ENCODE measurements around the gene MIB1.
"Not testable (repeated sequence)": the region's sequence is repeated elsewhere in the genome, so short reads cannot be mapped to it uniquely, and the experiment has no call there.

Gene MIB1

DNA sequence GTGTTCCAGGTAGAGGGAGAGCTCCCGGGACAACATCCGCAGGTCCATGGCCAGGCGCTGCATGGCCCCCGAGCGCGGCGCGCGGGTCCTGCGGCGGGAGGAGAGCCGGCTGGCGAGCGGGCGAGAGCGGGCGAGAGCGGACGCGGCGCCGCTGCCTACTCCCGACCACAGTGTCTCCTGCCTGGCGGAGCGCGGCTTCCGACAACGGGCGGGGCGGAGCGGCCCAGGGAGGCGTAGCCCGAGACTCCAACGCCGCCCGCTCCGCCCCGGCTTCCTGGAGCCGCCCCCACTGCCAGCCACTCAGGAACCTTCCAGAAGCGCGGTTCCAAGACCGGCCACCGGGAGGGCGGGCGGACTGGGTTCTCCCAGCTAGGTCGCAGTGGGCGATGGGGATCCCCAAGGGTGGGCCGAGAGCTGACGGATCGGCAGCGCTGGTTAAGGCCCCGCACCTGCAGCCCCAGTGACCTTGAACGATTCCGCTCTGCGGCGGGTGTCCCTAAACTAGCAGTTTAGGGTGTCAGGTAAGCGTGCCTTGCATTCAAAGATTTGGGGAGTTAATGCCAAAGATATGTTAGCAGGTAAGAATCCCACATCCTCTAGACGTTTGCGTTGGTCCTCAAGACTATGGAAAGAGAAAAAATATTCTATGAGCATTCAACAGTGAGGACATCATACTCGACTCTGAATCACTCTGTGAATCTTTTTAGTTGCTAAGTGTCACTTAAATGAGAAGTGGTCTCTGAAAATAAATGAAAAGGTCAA is 35.8 kb upstream of the MIB1 start, which contains the start of gene ABHD3:
Gene ABHD3 (minus strand): TSS at position 172 of the 762 bp plus-strand sequence. CDS start 109 bp downstream, at position 63.
- H3K27ac ChIP-seq (ENCODE audit: low read depth, low read length) = peak within 1 kb of the TSS; percentile 87
- peak within 1 kb of the TSS; percentile 67 for H3K4me3 ChIP-seq (ENCODE audit: insufficient read depth, low read length, poor library complexity, severe bottlenecking)
- peak within 1 kb of the TSS; percentile 80 for H2AFZ ChIP-seq (ENCODE audit: low read depth, low read length, severe bottlenecking)
- H3K9me3 ChIP-seq (ENCODE audit: insufficient read depth, low read length) = no peaks in the 10 kb centered on the region
- no peak for TF ChIP-seq EZH2phosphoT487 (conservative IDR thresholded peaks at IDR 0.05; ENCODE audit: low read length)
- H3F3A ChIP-seq (ENCODE audit: insufficient read depth) = peaks cover 33% of the 10 kb centered on the region
- H3K79me2 ChIP-seq (ENCODE audit: insufficient read depth, low read length) = peaks cover 41% of the 10 kb centered on the region
- H3K9ac ChIP-seq (ENCODE audit: low read length) = peak within 1 kb of the TSS; percentile 95
- peaks cover 22% of the 10 kb centered on the region; the same call in 1 of the 2 replicates for H3K36me3 ChIP-seq (ENCODE audit: low read length)
- H3K9me2 ChIP-seq (replicated peaks; ENCODE audit: insufficient read depth, low read length) = no peaks in the 10 kb centered on the region
- peak within 1 kb of the TSS; percentile 80 for H3K4me2 ChIP-seq (ENCODE audit: low read depth, low read length, poor library complexity, severe bottlenecking)
- no peaks in the 10 kb centered on the region for H3K27me3 ChIP-seq (ENCODE audit: low read length)
- no peaks in the 10 kb centered on the region for H4K20me1 ChIP-seq (ENCODE audit: low read depth, low read length)

DNA sequence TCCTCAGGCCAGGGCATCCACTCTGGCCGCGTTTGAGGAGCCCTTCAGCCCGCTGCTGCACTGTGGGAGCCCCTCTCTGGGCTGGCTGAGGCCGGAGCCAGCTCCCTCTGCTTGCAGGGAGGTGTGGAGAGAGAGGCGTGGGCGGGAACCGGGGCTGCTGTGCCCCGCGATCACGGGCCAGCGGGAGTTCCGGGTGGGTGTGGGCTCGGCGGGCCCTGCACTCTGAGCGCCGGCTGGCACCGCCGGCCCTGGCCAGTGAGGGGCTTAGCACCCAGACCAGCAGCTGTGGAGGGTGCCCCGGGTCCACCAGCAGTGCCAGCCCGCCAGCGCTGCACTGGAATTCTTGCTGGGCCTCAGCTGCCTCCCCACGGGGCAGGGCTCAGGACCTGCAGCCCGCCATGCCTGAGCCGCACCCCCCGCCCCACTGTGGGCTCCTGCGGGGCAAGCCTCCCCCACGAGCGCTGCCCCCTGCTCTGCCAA is 34.2 kb upstream of the MIB1 start:
- H3K36me3 ChIP-seq (ENCODE audit: low read length) = peaks cover 14% of the 10 kb centered on the region; the same call in 1 of the 2 replicates
- H3K9me3 ChIP-seq (ENCODE audit: insufficient read depth, low read length) = no peaks in the 10 kb centered on the region
- no peak overlapping the region for H3K9ac ChIP-seq (ENCODE audit: low read length)
- no peaks in the 10 kb centered on the region for H4K20me1 ChIP-seq (ENCODE audit: low read depth, low read length)
- H3F3A ChIP-seq (ENCODE audit: insufficient read depth) = peaks cover 25% of the 10 kb centered on the region
- H3K4me2 ChIP-seq (ENCODE audit: low read depth, low read length, poor library complexity, severe bottlenecking) = no peak overlapping the region
- no peak overlapping the region for H3K27ac ChIP-seq (ENCODE audit: low read depth, low read length)
- no peaks in the 10 kb centered on the region for H3K27me3 ChIP-seq (ENCODE audit: low read length)
- no peak overlapping the region for H2AFZ ChIP-seq (ENCODE audit: low read depth, low read length, severe bottlenecking)
- no peak overlapping the region for H3K4me3 ChIP-seq (ENCODE audit: insufficient read depth, low read length, poor library complexity, severe bottlenecking)
- no peak for TF ChIP-seq EZH2phosphoT487 (conservative IDR thresholded peaks at IDR 0.05; ENCODE audit: low read length)
- TF ChIP-seq, protein P1, sequence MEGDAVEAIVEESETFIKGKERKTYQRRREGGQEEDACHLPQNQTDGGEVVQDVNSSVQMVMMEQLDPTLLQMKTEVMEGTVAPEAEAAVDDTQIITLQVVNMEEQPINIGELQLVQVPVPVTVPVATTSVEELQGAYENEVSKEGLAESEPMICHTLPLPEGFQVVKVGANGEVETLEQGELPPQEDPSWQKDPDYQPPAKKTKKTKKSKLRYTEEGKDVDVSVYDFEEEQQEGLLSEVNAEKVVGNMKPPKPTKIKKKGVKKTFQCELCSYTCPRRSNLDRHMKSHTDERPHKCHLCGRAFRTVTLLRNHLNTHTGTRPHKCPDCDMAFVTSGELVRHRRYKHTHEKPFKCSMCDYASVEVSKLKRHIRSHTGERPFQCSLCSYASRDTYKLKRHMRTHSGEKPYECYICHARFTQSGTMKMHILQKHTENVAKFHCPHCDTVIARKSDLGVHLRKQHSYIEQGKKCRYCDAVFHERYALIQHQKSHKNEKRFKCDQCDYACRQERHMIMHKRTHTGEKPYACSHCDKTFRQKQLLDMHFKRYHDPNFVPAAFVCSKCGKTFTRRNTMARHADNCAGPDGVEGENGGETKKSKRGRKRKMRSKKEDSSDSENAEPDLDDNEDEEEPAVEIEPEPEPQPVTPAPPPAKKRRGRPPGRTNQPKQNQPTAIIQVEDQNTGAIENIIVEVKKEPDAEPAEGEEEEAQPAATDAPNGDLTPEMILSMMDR (IDR thresholded peaks at IDR 0.05; ENCODE audit: insufficient read depth, low read length, poor library complexity, severe bottlenecking) = no peak
- H3K9me2 ChIP-seq (replicated peaks; ENCODE audit: insufficient read depth, low read length) = no peaks in the 10 kb centered on the region
- H3K79me2 ChIP-seq (ENCODE audit: insufficient read depth, low read length) = peaks cover 37% of the 10 kb centered on the region

- H3K9ac ChIP-seq (ENCODE audit: low read length); H3K9me3 ChIP-seq (ENCODE audit: insufficient read depth, low read length); H3K9me2 ChIP-seq (replicated peaks; ENCODE audit: insufficient read depth, low read length); H3K4me3 ChIP-seq (ENCODE audit: insufficient read depth, low read length, poor library complexity, severe bottlenecking); H3K27me3 ChIP-seq (ENCODE audit: low read length); H2AFZ ChIP-seq (ENCODE audit: low read depth, low read length, severe bottlenecking); H3K36me3 ChIP-seq (ENCODE audit: low read length); H3K27ac ChIP-seq (ENCODE audit: low read depth, low read length); H3K4me2 ChIP-seq (ENCODE audit: low read depth, low read length, poor library complexity, severe bottlenecking); H4K20me1 ChIP-seq (ENCODE audit: low read depth, low read length): not testable (repeated sequence)
- H3F3A ChIP-seq (ENCODE audit: insufficient read depth) = peaks cover 18% of the 10 kb centered on the region
- H3K79me2 ChIP-seq (ENCODE audit: insufficient read depth, low read length) = peaks cover 31% of the 10 kb centered on the region
These were observed 33.5 kb upstream of the MIB1 start for GRCh38 chr18:21707130-21707529.

- H3K9ac ChIP-seq (ENCODE audit: low read length) = no peak overlapping the region
- H3K4me2 ChIP-seq (ENCODE audit: low read depth, low read length, poor library complexity, severe bottlenecking) = no peak overlapping the region
- TF ChIP-seq, protein P1 (IDR thresholded peaks at IDR 0.05; ENCODE audit: insufficient read depth, low read length, poor library complexity, severe bottlenecking) = no peak
- TF ChIP-seq EZH2phosphoT487 (conservative IDR thresholded peaks at IDR 0.05; ENCODE audit: low read length) = no peak
- H2AFZ ChIP-seq (ENCODE audit: low read depth, low read length, severe bottlenecking) = no peak overlapping the region
- no peaks in the 10 kb centered on the region for H3K36me3 ChIP-seq (ENCODE audit: low read length)
- no peaks in the 10 kb centered on the region for H3F3A ChIP-seq (ENCODE audit: insufficient read depth)
- no peak overlapping the region for H3K4me3 ChIP-seq (ENCODE audit: insufficient read depth, low read length, poor library complexity, severe bottlenecking)
- 0 out of 2 replicates have a peak, but pooled peaks cover 5% of the 10 kb centered on the region for H3K9me3 ChIP-seq (ENCODE audit: insufficient read depth, low read length)
- no peaks in the 10 kb centered on the region for H4K20me1 ChIP-seq (ENCODE audit: low read depth, low read length)
- no peaks in the 10 kb centered on the region for H3K79me2 ChIP-seq (ENCODE audit: insufficient read depth, low read length)
- no peaks in the 10 kb centered on the region for H3K9me2 ChIP-seq (replicated peaks; ENCODE audit: insufficient read depth, low read length)
- H3K27me3 ChIP-seq (ENCODE audit: low read length) = no peaks in the 10 kb centered on the region
- no peak overlapping the region for H3K27ac ChIP-seq (ENCODE audit: low read depth, low read length)
These were observed 26.1 kb upstream of the MIB1 start for GRCh38 chr18:21714474-21714873.

Data from SU-DHL-6 (cell line).